ENCODE results near the gene RIIAD1. TPM values are rescaled to one million over a fixed set of nuclear protein-coding genes. Genes with fewer than 3 reads are reported as not detected.
"Not testable (repeated sequence)": the region's sequence is repeated elsewhere in the genome, so short reads cannot be mapped to it uniquely, and the experiment has no call there.

The RIIAD1 gene
- total RNA-seq, 1 experiment from 2014 or later = 0.12 TPM

DNA sequence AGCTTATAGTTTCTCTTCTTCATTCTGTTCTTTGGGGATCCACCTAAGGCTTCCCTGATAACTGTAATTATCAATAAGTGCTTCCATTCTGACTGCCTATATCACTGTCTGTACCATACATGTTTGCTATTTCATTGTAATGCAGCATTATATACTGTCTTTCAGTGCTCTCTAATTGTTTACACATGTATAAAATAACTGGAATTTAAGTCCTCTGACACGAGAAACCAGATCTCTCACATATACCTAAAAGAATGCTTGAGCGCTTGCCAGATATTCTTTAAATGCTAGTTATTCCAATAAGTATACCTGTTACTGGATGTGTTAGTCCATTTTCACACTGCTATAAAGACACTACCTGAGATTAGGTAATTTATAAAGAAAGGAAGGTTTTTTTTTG, 39.4 kb upstream of the RIIAD1 start:
- H3K36me3 ChIP-seq (ENCODE audit: control insufficient read depth in 1 of 2, insufficient read depth in 2 of 2, low read length in 2 of 2) = no peaks in the 10 kb centered on the region
- H3K4me2 ChIP-seq (ENCODE audit: low read length) = peak overlapping the region; percentile 72
- RAD21 ChIA-PET (ENCODE audit: low non-redundant PET in 1 of 2, low total read pairs in 2 of 2, uncharacterized antibody in 2 of 2, unreplicated experiment in 2 of 2) = no interaction called here
- ATAC-seq (no peak), DNase-seq (ENCODE audit: low read depth, low spot score) (no peak)
- H4K20me1 ChIP-seq (ENCODE audit: insufficient read depth) = no peaks in the 10 kb centered on the region
- CTCF ChIA-PET = no interaction called here
- no peaks in the 10 kb centered on the region for H3K9me2 ChIP-seq (ENCODE audit: insufficient read depth)
- H3K9me3 ChIP-seq (ENCODE audit: control insufficient read depth in 1 of 2, insufficient read depth in 1 of 2, low read depth in 1 of 2, low read length in 2 of 2) = no peaks in the 10 kb centered on the region
- no peak overlapping the region for H3K4me3 ChIP-seq (replicated peaks in 1 of 2; ENCODE audit: low read depth in 1 of 2, low read length in 2 of 2)
- intact Hi-C loops (cut with micrococcal nuclease) = no loop called here
- no peak overlapping the region for H3K27ac ChIP-seq (ENCODE audit: low read depth, low read length)
- POLR2A ChIA-PET = no interaction called here
- no TSS peak for BruUV-seq (replicated peaks)
- no peak overlapping the region for H2AFZ ChIP-seq (ENCODE audit: low read depth, low read length, poor library complexity, severe bottlenecking)
- peaks cover 23 to 45% of the 10 kb centered on the region in 2 experiments for H3K4me1 ChIP-seq (ENCODE audit: control insufficient read depth in 1 of 2, insufficient read depth in 2 of 2, low read length in 2 of 2)
- peak overlapping the region; percentile 39; the same call in 1 of the 2 replicates for H3K9ac ChIP-seq (ENCODE audit: low read length)
- TF ChIP-seq, protein P1, sequence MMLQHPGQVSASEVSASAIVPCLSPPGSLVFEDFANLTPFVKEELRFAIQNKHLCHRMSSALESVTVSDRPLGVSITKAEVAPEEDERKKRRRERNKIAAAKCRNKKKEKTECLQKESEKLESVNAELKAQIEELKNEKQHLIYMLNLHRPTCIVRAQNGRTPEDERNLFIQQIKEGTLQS (IDR thresholded peaks at IDR 0.05) = no peak
- TF ChIP-seq FOSL1 (IDR thresholded peaks at IDR 0.05; ENCODE audit: low read depth) = no peak
- no peak for TF ChIP-seq EZH2 (IDR thresholded peaks at IDR 0.05)
- TF ChIP-seq RAD21 (IDR thresholded peaks at IDR 0.05; ENCODE audit: low read depth) = no peak
- no peak for TF ChIP-seq ZNF274 (IDR thresholded peaks at IDR 0.05; ENCODE audit: low read depth, low read length)
- TF ChIP-seq POLR2A (IDR thresholded peaks at IDR 0.05; ENCODE audit: borderline replicate concordance, extremely low read depth, insufficient read depth, insufficient read length) = no peak
- no peak for TF ChIP-seq SP1 (IDR thresholded peaks at IDR 0.05; ENCODE audit: low read depth)
- TF ChIP-seq ELF1 (IDR thresholded peaks at IDR 0.05; ENCODE audit: borderline replicate concordance, low read depth) = no peak
- no peak for TF ChIP-seq POLR2AphosphoS5 (IDR thresholded peaks at IDR 0.05; ENCODE audit: low read depth, low read length)
- no peak for TF ChIP-seq SIN3A (IDR thresholded peaks at IDR 0.05; ENCODE audit: low read depth)
- no peak for TF ChIP-seq SRF (IDR thresholded peaks at IDR 0.05; ENCODE audit: low read depth)
- no peak for TF ChIP-seq JUND (IDR thresholded peaks at IDR 0.05)
- TF ChIP-seq ZBTB33 (IDR thresholded peaks at IDR 0.05; ENCODE audit: extremely low read depth, insufficient replicate concordance, low read length) = no peak
- no peak for TF ChIP-seq CEBPB (IDR thresholded peaks at IDR 0.05; ENCODE audit: low read depth)
- no peaks in the 10 kb centered on the region for H3K27me3 ChIP-seq (ENCODE audit: insufficient read depth, low read length)
- no peaks in the 10 kb centered on the region for H3K79me2 ChIP-seq (ENCODE audit: insufficient read depth, low read length)

- CTCF ChIA-PET; DNase-seq (ENCODE audit: low read depth, low spot score); H3K9me3 ChIP-seq (ENCODE audit: control insufficient read depth in 1 of 2, insufficient read depth in 1 of 2, low read depth in 1 of 2, low read length in 2 of 2); H3K4me2 ChIP-seq (ENCODE audit: low read length); H3K27me3 ChIP-seq (ENCODE audit: insufficient read depth, low read length); BruUV-seq (replicated peaks); H4K20me1 ChIP-seq (ENCODE audit: insufficient read depth); ATAC-seq; H3K36me3 ChIP-seq (ENCODE audit: control insufficient read depth in 1 of 2, insufficient read depth in 2 of 2, low read length in 2 of 2); H3K9me2 ChIP-seq (ENCODE audit: insufficient read depth); H3K79me2 ChIP-seq (ENCODE audit: insufficient read depth, low read length); H3K27ac ChIP-seq (ENCODE audit: low read depth, low read length); RAD21 ChIA-PET (ENCODE audit: low non-redundant PET in 1 of 2, low total read pairs in 2 of 2, uncharacterized antibody in 2 of 2, unreplicated experiment in 2 of 2); intact Hi-C loops (cut with micrococcal nuclease); H3K9ac ChIP-seq (ENCODE audit: low read length); H2AFZ ChIP-seq (ENCODE audit: low read depth, low read length, poor library complexity, severe bottlenecking); H3K4me3 ChIP-seq (replicated peaks in 1 of 2; ENCODE audit: low read depth in 1 of 2, low read length in 2 of 2): not testable (repeated sequence)
- peaks cover 23 to 45% of the 10 kb centered on the region in 2 experiments for H3K4me1 ChIP-seq (ENCODE audit: control insufficient read depth in 1 of 2, insufficient read depth in 2 of 2, low read length in 2 of 2)
- POLR2A ChIA-PET = interaction anchor here (0.7 kb wide), 1 partner anchor 37 kb away, joined by 6 read pairs; no protein-coding TSS in a partner anchor
Observed at GRCh38 chr1:151682901-151683300, 38.4 kb upstream of the RIIAD1 start.
